ENCODE measurements around the gene ABR.

The ABR gene

DNA sequence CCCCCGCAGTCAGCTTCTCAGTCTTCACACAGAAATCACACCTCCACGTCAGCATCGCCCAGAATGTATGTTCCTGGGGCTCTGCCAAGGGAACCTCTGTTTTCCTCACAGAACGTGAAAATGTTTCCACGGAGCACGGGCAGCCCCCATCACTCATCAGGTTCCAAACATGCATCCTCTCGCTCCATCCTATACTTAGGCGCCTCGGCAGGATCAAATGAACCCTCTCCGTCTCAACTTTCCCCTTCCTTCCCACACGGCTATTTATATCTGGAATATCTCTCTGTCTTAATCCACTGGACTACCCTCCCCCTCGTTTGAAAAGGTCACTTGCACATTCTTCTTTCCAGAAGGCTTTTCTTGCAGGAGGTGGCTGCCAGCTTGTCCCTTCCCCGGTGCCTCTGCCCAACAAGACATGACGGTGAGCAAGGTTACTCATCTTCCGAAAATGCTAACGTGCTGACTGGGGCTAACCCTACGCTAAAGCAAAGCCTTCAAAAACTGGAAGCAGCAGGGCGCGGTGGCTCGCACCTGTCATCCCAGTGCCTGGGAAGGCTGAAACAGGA, 221.8 kb downstream of the ABR start:
- no peak overlapping the region for H3K27ac ChIP-seq (ENCODE audit: poor library complexity, severe bottlenecking)
- TF ChIP-seq CTCF (IDR thresholded peaks at IDR 0.05; ENCODE audit: poor library complexity, severe bottlenecking) = no peak
- H3K27me3 ChIP-seq (ENCODE audit: insufficient read depth, poor library complexity, severe bottlenecking) = no peaks in the 10 kb centered on the region
- peaks cover 40% of the 10 kb centered on the region for H3K36me3 ChIP-seq (ENCODE audit: low read depth)
- H3K4me1 ChIP-seq (ENCODE audit: insufficient read depth, poor library complexity, severe bottlenecking) = peaks cover 19% of the 10 kb centered on the region
- H3K4me3 ChIP-seq (ENCODE audit: severe bottlenecking) = no peak overlapping the region
- no peaks in the 10 kb centered on the region for H3K9me3 ChIP-seq (ENCODE audit: severe bottlenecking)
- DNase-seq (ENCODE audit: low spot score) (no peak), ATAC-seq (ENCODE audit: low read depth) (no peak)

DNA sequence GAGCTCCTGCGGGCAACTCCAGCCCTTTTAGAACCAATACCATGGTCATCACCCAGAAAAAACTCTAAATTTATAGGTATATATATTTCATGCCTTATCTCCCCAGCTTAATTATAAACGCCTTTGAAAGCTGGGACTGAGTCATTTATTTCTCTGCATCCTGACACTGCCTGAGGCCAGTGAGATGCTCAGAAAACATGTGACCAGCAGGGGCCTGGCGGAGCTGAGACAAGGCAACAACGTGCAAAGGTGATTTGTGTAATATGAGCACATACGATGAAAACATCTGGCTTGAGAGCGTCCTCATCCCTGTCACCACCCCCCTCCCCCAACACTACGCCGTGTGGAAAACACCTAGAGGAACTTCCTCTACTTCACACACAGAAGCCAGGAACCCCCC, 222.9 kb downstream of the ABR start:
- Histone ChIP-seq H3K4me3 (ENCODE audit: severe bottlenecking) (no peak overlapping the region), H3K9me3 (ENCODE audit: severe bottlenecking) (no peaks in the 10 kb centered on the region), H3K27me3 (ENCODE audit: insufficient read depth, poor library complexity, severe bottlenecking) (no peaks in the 10 kb centered on the region), H3K36me3 (ENCODE audit: low read depth) (peaks cover 30% of the 10 kb centered on the region), H3K27ac (ENCODE audit: poor library complexity, severe bottlenecking) (peak overlapping the region; percentile 47), H3K4me1 (ENCODE audit: insufficient read depth, poor library complexity, severe bottlenecking) (peaks cover 15% of the 10 kb centered on the region)
- TF ChIP-seq CTCF (IDR thresholded peaks at IDR 0.05; ENCODE audit: poor library complexity, severe bottlenecking) = no peak
- ATAC-seq (ENCODE audit: low read depth) = peak; percentile 90
- no peak for DNase-seq (ENCODE audit: low spot score)

- ATAC-seq (ENCODE audit: low read depth) (no peak), DNase-seq (ENCODE audit: low spot score) (no peak)
- H3K27me3 ChIP-seq (ENCODE audit: insufficient read depth, poor library complexity, severe bottlenecking) = no peaks in the 10 kb centered on the region
- no peak overlapping the region for H3K4me3 ChIP-seq (ENCODE audit: severe bottlenecking)
- no peaks in the 10 kb centered on the region for H3K9me3 ChIP-seq (ENCODE audit: severe bottlenecking)
- no peak for TF ChIP-seq CTCF (IDR thresholded peaks at IDR 0.05; ENCODE audit: poor library complexity, severe bottlenecking)
- H3K4me1 ChIP-seq (ENCODE audit: insufficient read depth, poor library complexity, severe bottlenecking) = peaks cover 23% of the 10 kb centered on the region
- peaks cover 28% of the 10 kb centered on the region for H3K36me3 ChIP-seq (ENCODE audit: low read depth)
- peak overlapping the region; percentile 47 for H3K27ac ChIP-seq (ENCODE audit: poor library complexity, severe bottlenecking)
Measured at GRCh38 chr17:954431-955164, 225.2 kb downstream of the ABR start.

GRCh38 chr17:953767-954166, 226.0 kb downstream of the ABR start:
- Histone ChIP-seq H3K9me3 (ENCODE audit: severe bottlenecking) (no peaks in the 10 kb centered on the region), H3K4me3 (ENCODE audit: severe bottlenecking) (no peak overlapping the region), H3K27me3 (ENCODE audit: insufficient read depth, poor library complexity, severe bottlenecking) (no peaks in the 10 kb centered on the region), H3K27ac (ENCODE audit: poor library complexity, severe bottlenecking) (no peak overlapping the region), H3K4me1 (ENCODE audit: insufficient read depth, poor library complexity, severe bottlenecking) (peaks cover 23% of the 10 kb centered on the region), H3K36me3 (ENCODE audit: low read depth) (peaks cover 28% of the 10 kb centered on the region)
- DNase-seq (ENCODE audit: low spot score) (no peak), ATAC-seq (ENCODE audit: low read depth) (no peak)
- TF ChIP-seq CTCF (IDR thresholded peaks at IDR 0.05; ENCODE audit: poor library complexity, severe bottlenecking) = no peak
